Stimulated activated CD8-positive, alpha-beta memory T cell treated with anti-CD3 and anti-CD28 coated beads, Interleukin-15, amount 100 ng/mL, for 24 hours (primary cell): ENCODE data around the gene SYT5.
"Not testable (repeated sequence)": the region's sequence is repeated elsewhere in the genome, so short reads cannot be mapped to it uniquely, and the experiment has no call there.

ENCODE experiments used
- DNase-seq: peaks from one replicate; pipeline ENCODE4 v3.0.0-alpha.2; 2020; ENCODE audit warnings: low read depth

SYT5 gene

DNA sequence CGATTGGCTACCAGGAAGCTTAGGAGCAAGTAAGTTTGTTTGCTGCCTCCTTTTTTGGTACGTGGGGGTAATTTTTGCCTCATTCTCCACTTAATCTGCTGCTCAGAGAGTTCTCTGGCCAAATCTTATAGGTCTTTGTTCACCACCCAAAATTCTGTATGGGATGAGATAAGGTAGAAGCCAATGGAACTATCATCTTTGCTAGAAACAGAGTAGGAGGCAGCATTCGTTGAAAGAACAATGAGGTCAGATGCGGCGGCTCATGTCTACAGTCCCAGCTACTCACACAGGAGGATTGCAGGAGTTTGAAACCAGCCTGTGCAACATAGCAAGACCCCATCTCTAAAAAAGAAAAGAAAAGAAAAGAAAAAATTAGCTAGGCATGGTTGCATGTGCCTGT lies 8.6 kb downstream of the SYT5 start:
- no peak for DNase-seq

DNA sequence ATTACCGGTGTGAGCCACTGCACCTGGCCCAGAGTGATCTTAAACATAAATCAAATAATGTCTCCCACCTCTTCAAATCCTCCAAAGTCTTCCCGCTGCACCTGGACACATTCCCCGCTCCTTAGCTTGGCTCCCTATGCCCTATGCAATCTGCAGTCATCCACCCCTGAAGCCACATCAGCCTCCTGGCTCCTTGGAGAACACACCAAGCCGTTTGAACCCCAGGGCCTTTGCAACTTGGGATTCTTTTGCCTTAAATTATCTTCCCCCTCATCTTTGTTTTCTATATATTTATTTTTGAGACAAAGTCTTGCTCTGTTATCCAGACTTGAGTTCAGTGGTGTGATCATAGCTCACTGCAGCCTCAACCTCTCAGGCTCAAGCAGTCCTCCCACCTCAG lies 11.0 kb downstream of the SYT5 start:
- DNase-seq = no peak

DNA sequence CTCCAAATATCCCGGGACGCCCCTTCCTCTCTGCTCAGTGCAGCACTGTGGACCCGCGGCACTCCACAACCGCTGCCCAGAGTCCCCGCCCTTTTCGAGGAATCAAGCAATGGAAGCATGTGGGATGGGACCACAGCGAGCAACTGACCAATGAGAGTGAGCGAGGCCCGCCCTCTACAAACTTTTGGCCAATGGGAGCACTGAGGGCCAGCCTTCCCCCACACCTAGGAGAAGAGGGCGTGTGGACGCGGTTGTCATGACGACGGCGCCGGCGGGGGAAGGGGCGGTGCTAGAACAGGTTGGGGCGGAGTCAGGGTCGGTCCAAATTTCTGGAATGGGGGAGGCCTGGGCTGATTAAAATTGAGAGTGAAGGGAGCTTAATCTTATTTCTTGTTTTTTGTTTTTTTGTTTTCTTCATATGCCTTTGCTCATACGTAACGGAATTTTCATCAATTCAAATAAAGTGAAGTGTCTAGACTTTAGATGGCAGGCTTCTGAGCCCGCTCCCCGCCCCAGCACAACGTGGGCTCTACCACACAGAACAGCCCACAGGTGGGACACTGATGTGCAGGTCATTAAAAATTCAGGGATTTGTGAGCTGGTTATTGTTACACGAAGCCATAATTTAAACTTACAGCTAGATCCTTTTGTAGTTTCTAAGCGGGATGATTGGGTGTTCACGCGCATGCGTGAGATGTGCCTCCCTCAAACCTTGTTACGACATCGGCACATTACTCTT lies 13.4 kb downstream of the SYT5 start, which contains the start of gene DNAAF3:
Gene DNAAF3, minus strand, starts transcription at position 84 of the 739 bp plus-strand sequence. CDS start 200 bp downstream, outside the sequence.
- peak; percentile 42 for DNase-seq

DNA sequence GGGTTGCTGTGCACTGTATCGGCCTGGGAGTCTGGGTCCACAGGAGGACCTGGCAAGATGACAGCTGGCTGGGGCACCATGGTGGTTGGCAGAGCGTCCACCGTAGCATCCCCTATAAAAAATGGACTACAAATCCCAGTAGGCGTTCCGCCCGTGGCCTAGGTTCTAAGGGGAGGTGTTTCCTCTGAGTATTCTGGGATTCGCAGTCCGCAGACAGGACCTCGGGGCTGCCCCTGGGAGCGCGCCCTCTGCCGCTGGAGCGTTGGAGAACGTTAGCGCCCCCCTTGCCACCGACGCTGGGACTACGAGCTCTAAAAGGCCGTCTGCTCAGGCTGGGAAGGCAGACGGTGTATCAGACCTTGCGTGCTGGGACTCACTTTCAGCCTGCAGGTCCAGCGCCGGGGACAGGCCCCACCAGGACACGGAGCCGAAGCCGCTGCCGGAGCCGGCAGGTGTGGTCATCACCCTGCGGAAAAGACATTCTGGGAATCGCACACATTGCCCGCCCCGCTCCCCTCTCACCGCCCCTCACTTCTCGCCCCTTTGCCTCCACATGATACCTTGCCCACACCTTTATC lies 14.0 kb downstream of the SYT5 start:
- no peak for DNase-seq

DNA sequence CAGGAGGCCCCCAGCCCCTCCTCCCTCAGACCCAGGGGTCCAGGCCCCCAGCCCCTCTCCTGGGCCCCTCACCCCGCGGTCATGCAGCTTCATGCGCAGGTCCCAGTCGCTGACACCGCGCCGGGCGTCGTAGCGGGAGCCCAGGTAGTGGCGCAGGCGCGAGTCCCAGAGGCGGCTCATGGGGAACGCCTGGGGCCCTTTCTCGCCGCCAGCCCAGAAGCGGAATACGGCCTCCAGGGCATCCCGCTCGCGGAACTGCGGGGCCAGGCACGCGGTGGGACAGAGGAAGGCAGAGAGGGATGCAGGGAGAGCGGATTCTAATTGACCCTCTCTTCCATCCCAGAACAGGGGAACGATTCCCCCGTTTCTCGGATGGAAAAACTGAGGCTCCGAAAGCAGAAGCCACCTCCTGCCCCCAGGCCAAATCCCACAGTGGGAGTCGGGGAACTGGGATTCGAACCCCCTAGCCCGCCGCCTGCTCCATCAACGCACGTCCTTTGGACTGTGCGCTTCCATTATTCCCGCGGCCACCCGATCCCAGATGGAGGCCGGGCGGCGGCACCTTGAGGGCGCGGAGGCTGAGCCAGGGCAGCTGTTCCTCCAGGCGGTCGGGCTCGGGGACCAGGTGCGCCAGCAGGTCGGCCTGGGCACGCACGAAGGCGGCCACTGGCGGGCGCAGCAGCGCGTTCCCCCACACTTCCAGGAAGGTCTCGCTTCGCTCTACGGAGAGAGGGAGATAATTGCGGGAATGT lies 18.3 kb downstream of the SYT5 start:
- DNase-seq = no peak

DNA sequence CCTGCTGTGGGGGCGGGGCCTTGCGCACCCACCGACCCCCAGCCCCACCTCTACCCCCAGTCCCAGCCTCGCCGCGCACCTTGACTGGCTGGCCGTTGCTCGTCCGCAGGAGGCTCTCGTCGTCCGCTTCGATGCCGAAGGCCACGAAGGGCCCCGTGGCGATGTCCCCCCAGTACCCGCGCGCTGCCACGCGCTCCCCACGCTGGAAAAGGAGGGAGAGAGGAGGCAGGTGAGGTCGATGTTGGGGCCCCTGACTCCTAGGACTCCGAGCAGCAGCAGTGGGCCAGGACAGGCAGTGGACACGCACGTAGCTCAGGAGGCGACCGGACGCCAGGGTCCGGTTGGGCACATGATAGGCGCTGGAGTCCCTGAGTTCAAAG lies 19.1 kb downstream of the SYT5 start:
- DNase-seq = no peak

DNA sequence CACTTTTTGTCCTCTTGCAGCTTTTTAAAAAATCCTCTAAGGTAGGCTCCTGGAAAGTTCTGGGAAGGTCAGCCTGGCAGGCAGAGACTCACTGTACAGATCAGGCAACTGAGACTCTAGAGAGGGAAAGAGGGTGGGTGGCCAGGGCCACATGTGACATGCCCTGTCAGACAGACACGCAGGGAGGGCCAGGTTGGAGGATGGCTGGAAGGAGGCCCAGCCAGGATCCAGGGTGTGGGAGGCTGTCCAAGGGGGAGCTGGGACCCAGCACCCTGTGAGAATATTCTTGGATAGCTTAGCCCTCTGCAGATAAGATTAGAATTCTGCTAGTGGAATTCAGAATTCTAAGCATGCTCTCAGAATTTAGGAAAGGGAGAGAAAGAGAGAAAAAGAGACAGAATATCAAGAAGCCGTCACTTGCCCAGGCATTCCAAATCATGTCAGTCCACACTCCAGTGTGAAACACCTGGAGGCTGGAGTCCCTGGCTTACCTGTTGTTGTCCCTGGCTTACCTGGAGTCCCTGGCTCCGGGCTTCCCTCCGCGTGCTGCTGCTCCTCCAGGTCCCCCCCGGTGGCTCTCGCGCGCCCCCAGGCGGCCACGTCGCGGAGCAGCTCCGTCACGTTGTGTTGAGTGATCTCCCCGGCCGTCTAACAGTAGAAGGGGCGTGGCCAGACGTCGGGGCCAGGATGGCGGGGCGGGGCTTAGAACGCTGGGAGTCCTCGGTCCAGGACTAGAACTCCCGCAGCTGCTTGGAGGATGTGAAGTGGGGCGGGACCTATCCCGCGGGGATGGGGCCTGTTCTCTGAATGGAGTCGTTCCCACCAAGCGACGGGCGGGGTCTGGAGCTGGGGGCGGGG lies 19.7 kb downstream of the SYT5 start:
- DNase-seq = peak; percentile 70

DNA sequence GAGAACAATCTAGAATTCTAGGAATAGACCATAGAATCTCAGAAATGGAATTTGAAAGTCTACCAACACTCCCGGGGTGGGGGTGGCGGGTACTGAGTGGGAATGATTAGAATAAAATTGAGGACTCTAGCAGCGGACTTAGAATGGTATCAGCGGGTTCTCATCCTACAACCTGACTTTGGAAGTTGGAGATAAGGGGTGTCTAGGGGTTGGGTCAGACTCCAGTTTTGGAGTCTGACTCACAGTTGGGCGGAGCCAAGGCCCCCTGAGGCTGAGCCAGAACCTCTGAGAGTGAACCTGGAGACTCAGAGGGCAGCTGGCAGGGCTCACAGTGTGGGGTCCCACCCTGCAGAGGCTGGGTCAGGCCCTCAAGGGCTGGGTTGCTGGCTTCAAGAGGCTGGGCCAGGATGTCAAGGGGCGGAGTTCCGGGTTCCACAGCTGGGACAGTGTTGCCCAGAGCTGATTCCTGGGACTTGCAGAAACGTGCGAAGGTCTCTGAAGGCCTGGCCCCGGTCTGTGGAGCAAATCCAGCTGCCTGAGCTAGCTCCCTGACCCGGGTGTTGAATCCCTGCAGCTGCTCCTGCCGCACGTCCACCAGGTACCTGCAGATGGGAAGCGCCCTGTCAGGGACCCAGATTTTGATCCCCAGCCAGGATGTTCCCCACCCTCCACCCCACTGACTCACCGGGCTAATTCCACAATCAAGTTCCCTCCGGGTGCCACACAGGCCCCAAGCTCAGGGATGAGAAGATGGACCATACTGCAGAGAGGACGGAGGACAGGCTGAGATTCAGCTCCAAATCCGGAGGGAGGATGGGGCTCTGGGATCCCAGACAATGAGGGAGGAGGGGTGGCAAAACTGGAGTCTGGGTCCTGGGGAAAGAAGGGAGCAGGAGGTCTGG lies 21.0 kb downstream of the SYT5 start:
- DNase-seq = no peak

DNA sequence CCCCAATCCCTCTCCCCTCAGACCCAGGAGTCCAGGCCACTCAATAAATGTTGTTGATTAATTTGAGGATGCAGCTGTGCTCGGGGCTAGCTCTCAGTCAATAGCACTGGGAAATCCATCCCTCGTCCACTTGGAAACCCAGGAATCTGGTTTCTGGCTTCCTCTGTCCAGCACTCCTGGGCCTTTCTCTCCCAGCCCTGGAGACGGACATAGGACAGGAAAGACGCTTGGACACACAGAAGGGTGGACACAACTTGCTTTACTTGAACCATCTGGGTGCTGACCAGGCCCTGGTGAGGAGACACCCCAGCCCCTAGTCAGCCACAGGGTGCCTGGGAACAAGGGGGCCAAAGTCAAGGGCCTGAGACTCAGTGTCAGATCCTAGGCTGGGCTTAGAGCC lies 21.7 kb downstream of the SYT5 start:
- no peak for DNase-seq

DNA sequence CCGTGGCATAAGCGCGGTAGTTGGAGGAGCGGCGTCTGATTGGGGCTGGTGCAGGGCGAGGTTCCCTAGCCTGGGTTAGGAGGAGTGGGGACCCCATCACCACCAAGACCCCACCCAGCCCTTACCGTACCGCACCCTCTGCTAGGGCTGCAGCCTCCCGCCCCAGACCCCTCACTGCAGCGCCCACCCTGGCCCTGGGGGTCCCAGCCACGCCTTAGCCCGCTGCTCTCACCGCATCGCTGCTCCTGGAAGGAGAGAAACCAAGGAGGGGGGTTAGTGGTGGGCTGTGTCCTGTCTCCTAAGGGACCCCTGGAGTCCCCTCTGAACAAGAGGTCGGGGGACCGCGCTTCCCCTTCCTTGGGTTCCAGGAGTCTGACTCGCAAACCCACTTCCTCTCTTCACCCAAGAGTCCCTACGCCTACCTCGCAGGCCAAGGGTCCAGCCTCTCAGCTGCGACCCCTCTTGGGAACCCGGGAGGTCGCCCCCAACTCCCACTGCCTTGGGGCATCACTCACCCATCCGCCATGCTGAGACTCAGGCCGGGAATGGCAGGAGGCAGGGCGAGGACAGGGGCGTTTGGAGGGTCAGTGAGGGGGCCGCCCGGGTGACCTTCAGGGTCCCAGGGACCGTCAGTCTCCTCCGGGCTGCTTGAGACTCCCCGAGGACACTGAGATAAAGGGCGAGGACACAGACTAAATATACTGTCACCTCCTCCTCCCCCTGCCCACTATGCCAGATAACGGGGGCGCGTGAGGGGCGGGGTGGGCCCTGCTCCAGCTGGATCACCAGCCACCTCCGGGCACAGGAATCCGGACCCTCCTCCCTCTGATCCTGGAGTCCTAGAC lies 22.8 kb downstream of the SYT5 start, which contains the start of gene TNNI3:
Gene TNNI3, minus strand, starts transcription at position 669 of the 845 bp plus-strand sequence. Its CDS starts 143 bp downstream, at position 526.
- no peak for DNase-seq

DNA sequence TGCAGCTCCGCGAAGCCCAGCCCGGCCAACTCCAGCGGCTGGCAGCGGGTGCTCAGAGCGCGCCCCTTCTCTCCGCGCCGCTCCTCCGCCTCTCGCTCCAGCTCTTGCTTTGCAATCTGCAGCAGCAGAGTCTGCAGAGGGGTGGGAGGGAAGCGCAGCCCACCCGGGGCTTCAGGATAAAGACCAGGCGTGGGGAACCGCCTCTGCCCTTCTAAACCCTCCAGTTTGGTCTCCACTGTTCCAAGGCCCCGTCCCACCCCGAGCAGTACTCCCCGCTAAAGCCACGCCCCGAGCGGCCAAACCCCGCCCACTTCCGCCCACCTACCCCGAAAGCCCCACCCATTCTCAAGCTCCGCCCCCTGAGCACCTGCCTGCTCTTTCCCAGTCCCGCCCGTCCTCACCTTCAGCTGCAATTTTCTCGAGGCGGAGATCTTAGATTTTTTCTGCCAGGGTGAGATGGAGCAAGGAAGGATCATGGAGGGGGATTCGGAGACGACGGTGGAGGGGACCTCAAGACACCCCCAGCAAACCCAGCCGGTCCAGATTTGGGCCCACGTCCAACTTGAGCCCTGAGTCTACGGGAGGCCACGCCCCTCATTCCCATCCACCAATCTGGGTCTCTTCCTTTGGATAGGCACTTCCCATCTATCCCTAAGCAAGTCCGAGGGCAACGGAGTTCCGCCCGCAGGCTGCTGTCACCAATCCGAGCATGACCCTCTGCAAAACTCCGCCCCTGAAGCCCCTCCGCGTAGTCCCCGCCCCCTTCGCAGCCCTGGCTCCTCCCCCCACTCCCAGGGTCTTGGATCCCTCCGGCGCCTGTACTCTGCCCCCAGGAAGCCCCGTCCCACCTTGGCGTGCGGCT lies 23.7 kb downstream of the SYT5 start:
- DNase-seq = no peak

DNA sequence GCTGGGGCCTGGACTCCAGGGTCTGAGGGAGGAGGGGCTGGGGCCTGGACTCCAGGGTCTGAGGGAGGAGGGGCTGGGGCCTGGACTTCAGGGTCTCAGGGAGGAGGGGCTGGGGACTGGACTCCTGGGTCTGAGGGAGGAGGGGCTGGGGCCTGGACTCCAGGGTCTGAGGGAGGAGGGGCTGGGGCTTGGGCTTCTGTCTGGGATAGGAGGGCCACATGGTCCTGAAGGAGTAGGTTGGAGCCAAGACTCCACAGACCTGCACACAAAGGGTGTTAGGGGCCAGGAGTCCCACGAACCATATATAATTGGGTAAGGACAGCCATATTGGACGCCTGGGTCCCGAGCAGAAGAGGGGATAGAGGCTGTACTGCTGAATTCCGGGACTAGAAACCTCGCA lies 24.3 kb downstream of the SYT5 start:
- DNase-seq = not testable (repeated sequence)

DNA sequence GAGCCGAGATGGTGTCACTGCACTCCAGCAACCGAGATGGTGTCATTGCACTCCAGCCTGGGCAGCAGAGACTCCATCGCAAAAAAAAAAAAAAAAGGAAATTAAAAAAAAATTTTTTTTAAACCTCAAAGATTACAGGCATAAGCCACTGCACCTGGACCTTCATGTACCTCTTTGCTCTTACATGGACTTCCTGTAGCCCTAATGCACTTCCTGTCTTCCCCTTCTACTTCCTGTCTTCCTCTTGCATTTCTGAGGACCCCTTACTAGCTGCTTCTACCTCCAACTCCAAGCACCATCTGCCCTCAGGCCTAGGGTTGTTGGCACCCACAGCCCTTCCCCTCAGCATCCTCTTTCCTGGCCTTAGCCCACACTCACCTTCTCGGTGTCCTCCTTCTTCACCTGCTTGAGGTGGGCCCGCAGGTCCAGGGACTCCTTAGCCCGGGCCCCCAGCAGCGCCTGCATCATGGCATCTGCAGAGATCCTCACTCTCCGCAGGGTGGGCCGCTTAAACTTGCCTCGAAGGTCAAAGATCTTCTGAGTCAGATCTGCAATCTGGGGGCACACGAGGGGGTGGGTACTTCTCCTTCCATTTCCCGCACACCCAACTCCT lies 26.3 kb downstream of the SYT5 start:
- DNase-seq = no peak

DNA sequence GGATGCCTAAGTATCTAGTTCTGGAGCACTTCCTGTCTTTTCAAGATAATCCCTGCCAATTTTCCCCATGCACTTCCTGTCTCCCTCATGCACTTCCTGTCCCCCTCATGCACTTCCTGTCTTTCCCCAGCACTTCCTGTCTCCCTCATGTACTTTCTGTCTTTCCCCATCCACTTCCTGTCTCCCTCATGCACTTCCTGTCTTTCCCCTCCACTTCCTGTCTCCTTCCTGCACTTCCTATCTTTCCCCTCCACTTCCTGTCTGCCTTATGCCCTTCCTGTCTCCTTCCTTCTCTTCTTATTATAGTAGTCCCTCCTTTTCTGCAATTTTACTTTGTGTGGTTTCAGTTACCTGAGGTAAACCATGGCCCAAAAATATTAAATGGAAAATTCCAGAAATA lies 28.1 kb downstream of the SYT5 start:
- no peak for DNase-seq

DNA sequence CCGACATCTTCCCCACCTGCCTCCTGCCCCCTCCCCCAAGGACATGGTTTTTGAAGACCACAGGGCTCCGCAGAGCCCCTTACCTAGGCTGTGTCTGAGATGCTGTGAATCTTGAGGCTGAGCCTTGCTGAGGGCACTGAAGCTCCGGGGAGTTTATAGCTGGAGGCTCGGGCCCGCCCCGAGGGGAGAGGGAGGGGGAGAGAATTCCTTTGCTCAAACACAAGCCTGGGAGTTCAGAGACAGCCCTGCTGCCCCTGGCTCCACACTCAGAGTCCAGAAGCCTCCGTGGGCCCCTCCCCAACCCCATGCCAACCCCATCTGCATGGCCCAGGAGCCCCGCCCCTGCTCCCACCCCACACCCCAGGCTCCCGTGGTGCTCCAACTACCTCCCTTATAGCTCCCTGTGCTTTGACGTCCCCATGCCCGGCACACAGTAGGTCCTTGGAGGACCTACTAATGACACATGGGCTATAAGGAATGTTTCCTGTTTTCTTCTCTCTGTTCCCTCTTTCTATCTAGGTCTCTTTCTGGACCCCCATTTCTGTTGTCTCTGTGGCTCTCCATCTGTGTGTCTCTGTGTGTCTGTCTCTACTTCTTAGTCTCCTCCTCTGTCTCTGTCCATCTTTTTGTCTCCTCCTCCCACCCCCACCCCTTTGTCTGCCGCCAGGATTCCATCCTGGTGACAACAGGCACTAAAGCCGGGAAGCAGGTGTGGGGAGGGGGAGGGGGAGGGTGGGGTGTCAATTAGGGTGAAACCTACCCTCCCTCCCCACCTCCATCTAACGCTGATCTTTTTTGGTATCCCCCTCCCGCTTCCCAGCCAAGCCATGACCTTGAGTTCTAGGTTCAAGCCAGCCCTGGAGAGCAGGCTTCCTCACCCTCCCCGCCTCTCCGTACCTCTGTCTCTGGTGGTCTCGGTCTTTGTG lies 30.7 kb downstream of the SYT5 start, which contains the start of gene TNNT1:
Gene TNNT1, minus strand, starts transcription at position 129 of the 926 bp plus-strand sequence. CDS start 2,049 bp downstream, outside the sequence.
- DNase-seq = no peak

DNA sequence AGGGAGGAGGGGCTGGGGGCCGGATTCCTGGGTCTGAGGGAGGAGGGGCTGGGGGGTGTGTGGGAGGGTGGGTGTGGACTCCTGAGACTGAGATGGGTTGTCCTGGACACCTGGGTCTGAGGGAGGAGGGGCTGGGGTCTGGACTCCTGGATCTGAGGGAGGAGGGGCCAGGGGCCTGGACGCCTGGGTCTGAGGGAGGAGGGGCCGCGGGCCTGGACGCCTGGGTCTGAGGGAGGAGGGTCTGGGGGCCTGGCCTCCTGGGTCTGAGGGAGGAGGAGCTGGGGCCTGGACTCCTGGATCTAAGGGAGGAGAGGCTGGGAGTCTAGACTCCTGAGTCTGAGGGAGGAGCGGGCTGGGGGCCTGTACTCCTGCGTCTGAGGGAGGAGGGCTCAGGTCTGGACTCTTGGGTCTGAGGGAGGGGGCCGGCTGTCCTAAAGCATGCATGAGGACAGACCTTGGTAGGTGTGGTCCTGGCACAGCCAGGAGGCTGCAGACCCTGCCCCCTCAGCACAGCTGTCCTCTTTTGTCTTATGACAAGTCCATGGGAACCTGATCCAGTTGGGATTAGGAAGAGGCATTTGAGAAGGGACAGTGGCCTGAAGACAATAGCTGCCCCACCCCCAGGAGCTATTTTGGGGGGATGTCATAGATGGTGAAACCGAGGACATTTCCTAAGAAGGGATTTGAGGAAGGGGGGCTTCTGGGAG lies 32.4 kb downstream of the SYT5 start:
- DNase-seq = no peak
